RWPE1 (cell line): ENCODE measurements around the gene HNRNPC.
"Not testable (repeated sequence)": the region's sequence is repeated elsewhere in the genome, so short reads cannot be mapped to it uniquely, and the experiment has no call there.

Experiments
- CTCF ChIA-PET: fragments of 350-600 bp; sonication (Branson Sonifier 250); formaldehyde crosslinking; extraction: SDS; loops from one replicate; lab custom pipeline; 2021; lab: Yijun Ruan, JAX
- POLR2A ChIA-PET: fragments of 400-600 bp; formaldehyde crosslinking; extraction: SDS; loops from one replicate; lab custom pipeline; 2020; ENCODE audit warnings: antibody characterized with exemption; ENCODE audit not compliant: low non-redundant PET; lab: Yijun Ruan, JAX
- DNase-seq: peaks from one replicate; pipeline ENCODE4 v3.0.0; 2012; ENCODE audit warnings: low spot score
- H3K27ac ChIP-seq: fragments of 450-650 bp; 2 replicates; pipeline ENCODE4 v1.5.1; 2017
- TF ChIP-seq, protein P1 (sequence below): fragments of 450-650 bp; conservative IDR thresholded peaks from 2 replicates; pipeline ENCODE4 v1.5.1; 2017; ENCODE audit warnings: low read depth, mild to moderate bottlenecking

Gene HNRNPC

DNA sequence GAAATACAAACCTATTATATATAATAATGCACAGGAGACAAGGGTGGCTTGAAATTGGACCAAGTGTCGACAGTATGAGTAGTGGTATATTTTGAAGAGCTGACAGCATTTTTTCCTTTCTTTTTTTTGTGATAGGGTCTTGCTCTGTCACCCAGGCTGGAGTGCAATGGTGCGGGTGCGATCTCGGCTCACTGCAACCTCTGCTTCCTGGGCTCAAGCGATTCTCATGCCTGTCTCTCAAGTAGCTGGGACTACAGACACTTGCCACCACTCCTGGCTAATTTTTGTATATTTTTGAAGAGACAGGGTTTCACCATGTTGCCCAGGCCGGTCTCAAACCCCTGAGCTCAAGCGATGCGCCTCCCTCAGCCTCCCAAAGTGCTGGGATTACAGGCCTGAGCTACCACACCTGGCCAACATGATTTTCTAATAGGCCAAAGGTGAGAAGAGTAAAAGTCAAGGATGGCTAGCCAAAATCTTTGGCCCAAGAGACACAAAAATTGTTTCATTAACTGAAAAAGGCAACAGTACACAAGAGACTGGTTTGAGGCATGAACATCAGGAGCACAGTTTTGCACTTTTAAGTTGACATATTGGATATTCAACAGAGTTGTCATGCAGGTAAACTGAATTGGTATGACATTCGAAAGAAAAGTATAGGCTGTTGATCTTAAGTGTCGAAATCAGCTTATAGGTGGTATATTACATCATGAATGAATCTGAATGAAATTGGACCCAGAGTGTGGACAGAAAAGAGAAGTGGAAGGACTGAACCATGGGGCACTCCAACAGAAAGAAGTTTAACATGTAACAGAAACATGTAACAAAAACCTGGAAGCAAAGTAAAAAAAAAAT lies 12.5 kb downstream of the HNRNPC start:
- peak overlapping the region; percentile 30 for H3K27ac ChIP-seq
- TF ChIP-seq, protein P1, sequence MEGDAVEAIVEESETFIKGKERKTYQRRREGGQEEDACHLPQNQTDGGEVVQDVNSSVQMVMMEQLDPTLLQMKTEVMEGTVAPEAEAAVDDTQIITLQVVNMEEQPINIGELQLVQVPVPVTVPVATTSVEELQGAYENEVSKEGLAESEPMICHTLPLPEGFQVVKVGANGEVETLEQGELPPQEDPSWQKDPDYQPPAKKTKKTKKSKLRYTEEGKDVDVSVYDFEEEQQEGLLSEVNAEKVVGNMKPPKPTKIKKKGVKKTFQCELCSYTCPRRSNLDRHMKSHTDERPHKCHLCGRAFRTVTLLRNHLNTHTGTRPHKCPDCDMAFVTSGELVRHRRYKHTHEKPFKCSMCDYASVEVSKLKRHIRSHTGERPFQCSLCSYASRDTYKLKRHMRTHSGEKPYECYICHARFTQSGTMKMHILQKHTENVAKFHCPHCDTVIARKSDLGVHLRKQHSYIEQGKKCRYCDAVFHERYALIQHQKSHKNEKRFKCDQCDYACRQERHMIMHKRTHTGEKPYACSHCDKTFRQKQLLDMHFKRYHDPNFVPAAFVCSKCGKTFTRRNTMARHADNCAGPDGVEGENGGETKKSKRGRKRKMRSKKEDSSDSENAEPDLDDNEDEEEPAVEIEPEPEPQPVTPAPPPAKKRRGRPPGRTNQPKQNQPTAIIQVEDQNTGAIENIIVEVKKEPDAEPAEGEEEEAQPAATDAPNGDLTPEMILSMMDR: no peak
- ChIA-PET POLR2A (no interaction called here), CTCF (interaction anchor here (0.6 kb wide), 2 partner anchors 12 to 107 kb away, joined by 3 to 4 read pairs; no protein-coding TSS in a partner anchor)
- no peak for DNase-seq

DNA sequence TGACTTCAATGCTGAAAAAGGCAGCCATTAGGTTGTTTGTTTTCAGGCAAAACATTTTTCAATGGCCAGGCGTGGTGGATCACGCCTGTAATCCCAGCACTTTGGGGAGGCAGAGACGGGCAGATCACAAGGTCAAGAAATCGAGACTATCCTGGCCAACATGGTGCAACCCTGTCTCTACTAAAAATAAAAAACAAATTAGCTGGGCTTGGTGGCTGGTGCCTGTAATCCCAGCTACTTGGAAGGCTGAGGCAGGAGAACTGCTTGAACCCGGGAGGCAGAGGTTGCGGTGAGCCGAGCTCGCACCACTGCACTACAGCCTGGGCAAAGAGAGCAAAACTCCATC lies 13.2 kb downstream of the HNRNPC start:
- POLR2A ChIA-PET, DNase-seq: not testable (repeated sequence)
- peak overlapping the region; percentile 30 for H3K27ac ChIP-seq
- CTCF ChIA-PET: interaction anchor here (0.6 kb wide), 1 partner anchor 106 kb away, joined by 3 read pairs; no protein-coding TSS in a partner anchor

DNA sequence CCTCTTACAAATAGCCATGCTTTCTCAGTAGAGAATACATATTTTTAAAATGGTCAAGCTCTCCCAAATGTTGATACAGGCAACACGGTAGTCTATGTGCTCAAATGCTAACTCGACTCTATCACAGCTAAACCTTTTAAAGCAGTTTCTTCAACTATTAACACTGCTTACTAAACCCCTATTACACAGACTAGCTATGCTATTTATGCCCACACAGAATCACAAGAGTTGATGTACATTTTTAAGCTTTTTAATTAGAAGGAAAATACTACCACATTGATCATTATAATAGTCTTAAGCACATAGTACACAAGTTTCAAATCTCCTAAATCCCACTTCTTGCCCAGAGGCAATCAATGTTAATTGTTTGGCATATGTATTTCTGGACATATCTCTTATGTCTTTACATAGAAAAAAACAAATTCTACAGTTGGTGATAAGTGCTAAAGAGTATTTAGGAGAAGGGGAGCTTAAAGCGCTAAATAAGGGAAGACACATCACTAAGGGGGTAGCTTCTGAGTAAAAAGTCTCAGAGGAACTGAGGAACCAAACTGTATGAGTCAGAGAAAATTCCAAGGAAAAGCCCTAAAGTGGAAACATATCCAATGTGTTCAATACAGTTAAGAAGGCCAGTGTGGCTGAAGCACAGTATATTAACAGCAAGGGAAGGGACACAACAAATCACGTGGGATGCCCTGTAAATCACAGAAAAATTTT lies 13.7 kb downstream of the HNRNPC start:
- ChIA-PET CTCF (interaction anchor here (0.6 to 0.8 kb wide), 3 partner anchors 106 to 1708 kb away, joined by 3 to 5 read pairs (median 4); no protein-coding TSS in a partner anchor), POLR2A (no interaction called here)
- TF ChIP-seq, protein P1: no peak
- no peak for DNase-seq
- H3K27ac ChIP-seq: peak overlapping the region; percentile 30

GRCh38 chr14:21252149-21252548 lies 17.1 kb downstream of the HNRNPC start:
- TF ChIP-seq, protein P1: no peak
- H3K27ac ChIP-seq: no peak overlapping the region
- no peak for DNase-seq
- POLR2A ChIA-PET: no interaction called here
- CTCF ChIA-PET: no interaction called here

DNA sequence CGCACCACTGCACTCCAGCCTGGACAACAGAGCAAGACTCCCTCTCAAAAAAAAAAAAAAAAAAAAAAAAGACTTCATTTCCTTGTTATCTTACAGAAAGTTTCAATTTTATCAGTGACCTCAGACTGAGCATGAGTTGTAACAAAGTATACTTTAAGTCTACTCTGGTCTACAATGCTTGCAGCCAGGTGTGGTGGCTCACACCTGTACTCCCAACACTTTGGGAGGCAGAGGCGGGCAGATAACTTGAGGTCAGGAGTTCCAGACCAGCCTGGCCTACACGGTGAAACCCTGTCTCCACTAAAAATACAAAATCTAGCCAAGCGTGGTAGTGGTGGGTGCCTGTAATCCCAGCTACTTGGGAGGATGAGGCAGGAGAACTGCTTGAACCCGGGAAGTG lies 18.0 kb downstream of the HNRNPC start:
- CTCF ChIA-PET: no interaction called here
- no peak for DNase-seq
- TF ChIP-seq, protein P1: no peak
- no peak overlapping the region for H3K27ac ChIP-seq
- POLR2A ChIA-PET: no interaction called here

DNA sequence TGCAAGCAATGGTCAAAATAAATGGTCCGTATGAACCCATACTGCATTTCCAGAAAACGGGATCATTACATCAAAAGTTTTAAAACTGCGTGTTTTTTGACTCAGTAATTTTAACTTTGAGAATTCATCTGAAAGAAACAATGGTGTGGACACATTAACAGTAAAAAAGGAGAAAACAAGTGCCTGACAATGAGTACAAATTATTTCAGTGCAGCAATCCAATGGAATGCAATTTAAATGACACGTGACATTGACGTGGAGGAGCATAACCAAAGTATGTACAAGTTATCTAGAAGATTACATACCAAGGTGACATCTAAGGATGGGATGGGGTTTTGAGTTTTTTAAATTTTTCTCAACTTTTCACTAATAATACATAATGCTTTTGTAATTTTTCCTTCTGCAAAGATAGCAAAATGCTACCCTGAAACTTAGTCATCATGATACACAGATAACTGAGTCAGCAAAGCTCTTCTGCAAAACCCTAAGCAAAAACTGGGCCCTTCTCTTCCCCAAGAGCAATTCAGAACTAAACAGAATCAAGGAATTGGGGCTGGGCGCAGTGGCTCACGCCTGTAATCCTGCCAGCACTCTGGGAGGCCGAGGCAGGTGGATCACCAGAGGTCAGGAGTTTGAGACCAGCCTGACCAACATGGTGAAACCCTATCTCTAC lies 20.4 kb downstream of the HNRNPC start:
- no peak for DNase-seq
- CTCF ChIA-PET: no interaction called here
- POLR2A ChIA-PET: no interaction called here
- TF ChIP-seq, protein P1: no peak
- no peak overlapping the region for H3K27ac ChIP-seq
